Adrenal gland (tissue), 12 donors: Measurements from ENCODE around the gene FBXW8. TPM values are rescaled to one million over a fixed set of nuclear protein-coding genes. Genes with fewer than 3 reads are reported as not detected.

Source experiments
- DNase-seq, 7 donors: peaks; one replicate each; pipeline ENCODE4 v3.0.0-alpha.2; 2019 to 2020
- H3K27ac ChIP-seq, 5 donors: fragments of 200-600 bp; sonication (generic) in 4 of 5; 1 replicate in 3 of 5; 2 replicates in 2 of 5; pipeline versions ENCODE4 v1.5.1 to v1.8.0; 2016 to 2020; ENCODE audit warnings: mild to moderate bottlenecking in 1 of 5
- H3K27me3 ChIP-seq: fragments of 200-600 bp; 2 replicates; pipeline ENCODE4 v1.8.0; 2021
- H3K36me3 ChIP-seq, 2 donors: fragments of 200-600 bp; replicated peaks in 1 of 2; 1 replicate in 1 of 2; 2 replicates in 1 of 2; pipeline versions ENCODE4 v1.5.1 to v1.8.0; 2018 to 2022
- H3K4me1 ChIP-seq, 2 donors: fragments of 200-600 bp; replicated peaks in 1 of 2; 1 replicate in 1 of 2; 2 replicates in 1 of 2; pipeline versions ENCODE4 v1.5.1 to v1.8.0; 2018 to 2021
- H3K4me3 ChIP-seq, 4 donors: fragments of 200-600 bp; sonication (generic) in 3 of 4; one replicate each; pipeline ENCODE4 v1.5.1; 2016 to 2018
- H3K9me3 ChIP-seq, 3 donors: fragments of 200-600 bp; sonication (generic) in 1 of 3; replicated peaks in 1 of 3; 1 replicate in 2 of 3; 2 replicates in 1 of 3; pipeline versions ENCODE4 v1.5.1 to v1.8.0; 2016 to 2021
- POLR2A ChIP-seq, 2 donors: fragments of 450-650 bp; IDR thresholded peaks; one replicate each; pipeline ENCODE4 v1.6.1; 2017; ENCODE audit warnings: antibody characterized with exemption in 2 of 2, mild to moderate bottlenecking in 2 of 2, moderate library complexity in 1 of 2
- WGBS, 4 donors: extraction: QIAGEN DNeasy Blood & Tissue Kit in 2 of 4; methylation state at CpG; one replicate each; pipeline versions ENCODE4 v1.1.5 to v1.1.7; 2013 to 2017; 5-methylcytosine and 5-hydroxymethylcytosine counted together
- intact Hi-C, 2 donors: fragments of 100-400 bp; cut with DNase I; formaldehyde crosslinking; loops; one replicate each; pipeline versions ENCODE4 v1.14.1 to v1.15.0; 2022 to 2023
- polyA plus RNA-seq, 3 donors: library from polyadenylated mRNA; stranded (reverse); fragments of 200-250 nt in 2 of 3; fragments of 350-450 nt in 1 of 3; fragmentation: Illumina TruSeq in 1 of 3; extraction: RNeasy Lipid Tissue Mini Kit (QIAGEN cat#74804) in 1 of 3; gene quantifications; one replicate each; pipeline ENCODE4 v1.2.3, GENCODE V29; 2013 to 2014
- total RNA-seq, 9 donors: library from RNA; depleted of rRNA in 4 of 9; stranded (reverse); fragments of >200 nt in 4 of 9; fragments of 120-200 nt in 1 of 9; fragmentation: NEBNext Ultra II Directional in 1 of 9; extraction: Animal tissue kit (Norgen Biotek cat#: 25700) in 1 of 9; gene quantifications; one replicate each; pipeline versions ENCODE4 v1.1.0 to v1.2.4, GENCODE V29; 2013 to 2023
- TF ChIP-seq, protein P1 (sequence below), 6 experiments: fragments of 450-650 bp in 4 of 6; fragments of 200-600 bp in 2 of 6; sonication (generic) in 1 of 6; IDR thresholded peaks; 1 replicate in 5 of 6; 2 replicates in 1 of 6; pipeline versions ENCODE4 v1.5.1 to v1.8.0; 2016 to 2021; ENCODE audit warnings: antibody characterized with exemption in 6 of 6, mild to moderate bottlenecking in 2 of 6, moderate library complexity in 1 of 6
- donor health status: healthy with polysubstance abuse.
- donor health status: Bipolar disorder and iron deficiency.
- donor health status: DM: yes; HTN: yes; CAD: no.
- donor health status: DM: no; HTN: no; CAD: no.
- donor health status: DM: no; HTN: no; CAD: no.
- donor health status: DM: yes; HTN: yes; CAD: no.

The FBXW8 gene
- total and polyA plus RNA-seq, 12 donors, result 2.9 to 19.1 (median 14.3) TPM

DNA sequence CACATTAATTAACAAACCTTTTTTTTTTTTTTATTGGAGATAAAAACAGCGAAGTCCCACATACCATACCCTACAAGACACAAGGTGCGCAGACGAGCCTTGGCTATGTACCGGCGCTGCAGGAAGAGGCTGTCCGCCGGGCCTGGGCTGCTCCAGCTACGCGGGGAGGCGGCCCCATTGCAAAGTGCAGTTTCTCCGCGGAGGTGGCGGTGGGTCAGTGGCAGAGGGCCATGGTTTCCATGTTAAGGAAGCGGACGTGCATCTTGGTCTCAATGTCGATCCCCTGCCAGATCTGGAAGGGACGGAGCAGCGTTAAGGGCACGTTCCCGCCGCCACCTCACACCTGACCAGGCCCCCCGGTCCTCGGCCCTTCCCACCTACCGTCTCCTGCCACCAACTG is 128.2 kb downstream of the FBXW8 start:
- Histone ChIP-seq H3K27me3 (no peaks in the 10 kb centered on the region), H3K27ac (no peak overlapping the region), H3K36me3 (no peaks in the 10 kb centered on the region), H3K4me1 (peaks cover 11 to 15% of the 10 kb centered on the region in 2 donors), H3K9me3 (no peaks in the 10 kb centered on the region), H3K4me3 (no peak overlapping the region)
- WGBS, 4 donors, result 89 to 96% (median 93%) methylated on average over 21 to 24 of the region's 24 CpGs
- intact Hi-C loops, result no loop called here
- DNase-seq, result peak in 1 of 7 donors; percentile 19
- TF ChIP-seq, protein P1, sequence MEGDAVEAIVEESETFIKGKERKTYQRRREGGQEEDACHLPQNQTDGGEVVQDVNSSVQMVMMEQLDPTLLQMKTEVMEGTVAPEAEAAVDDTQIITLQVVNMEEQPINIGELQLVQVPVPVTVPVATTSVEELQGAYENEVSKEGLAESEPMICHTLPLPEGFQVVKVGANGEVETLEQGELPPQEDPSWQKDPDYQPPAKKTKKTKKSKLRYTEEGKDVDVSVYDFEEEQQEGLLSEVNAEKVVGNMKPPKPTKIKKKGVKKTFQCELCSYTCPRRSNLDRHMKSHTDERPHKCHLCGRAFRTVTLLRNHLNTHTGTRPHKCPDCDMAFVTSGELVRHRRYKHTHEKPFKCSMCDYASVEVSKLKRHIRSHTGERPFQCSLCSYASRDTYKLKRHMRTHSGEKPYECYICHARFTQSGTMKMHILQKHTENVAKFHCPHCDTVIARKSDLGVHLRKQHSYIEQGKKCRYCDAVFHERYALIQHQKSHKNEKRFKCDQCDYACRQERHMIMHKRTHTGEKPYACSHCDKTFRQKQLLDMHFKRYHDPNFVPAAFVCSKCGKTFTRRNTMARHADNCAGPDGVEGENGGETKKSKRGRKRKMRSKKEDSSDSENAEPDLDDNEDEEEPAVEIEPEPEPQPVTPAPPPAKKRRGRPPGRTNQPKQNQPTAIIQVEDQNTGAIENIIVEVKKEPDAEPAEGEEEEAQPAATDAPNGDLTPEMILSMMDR (IDR thresholded peaks at IDR 0.05), result no peak
- TF ChIP-seq POLR2A (IDR thresholded peaks at IDR 0.05), result no peak

DNA sequence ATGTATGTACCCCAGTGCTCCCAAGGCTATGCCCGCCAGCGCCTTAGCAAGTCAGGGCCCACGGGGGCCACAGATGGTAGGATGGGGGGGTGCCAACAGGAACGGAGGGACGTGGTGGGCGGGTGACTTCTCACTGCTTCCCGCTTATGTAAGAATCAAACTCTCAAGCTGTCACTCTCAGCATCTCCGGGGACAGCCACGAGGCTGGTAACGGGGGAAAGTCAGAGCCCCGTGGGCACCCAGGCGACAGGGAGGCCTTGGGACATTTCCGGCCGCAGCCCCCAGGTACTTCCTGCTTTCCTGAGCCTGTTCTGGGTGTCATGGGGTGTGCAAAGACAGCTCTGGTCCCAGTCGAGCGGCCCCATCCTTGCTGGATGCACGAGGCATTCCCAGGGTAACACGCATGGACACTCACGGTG is 129.2 kb downstream of the FBXW8 start:
- intact Hi-C loops, result no loop called here

DNA sequence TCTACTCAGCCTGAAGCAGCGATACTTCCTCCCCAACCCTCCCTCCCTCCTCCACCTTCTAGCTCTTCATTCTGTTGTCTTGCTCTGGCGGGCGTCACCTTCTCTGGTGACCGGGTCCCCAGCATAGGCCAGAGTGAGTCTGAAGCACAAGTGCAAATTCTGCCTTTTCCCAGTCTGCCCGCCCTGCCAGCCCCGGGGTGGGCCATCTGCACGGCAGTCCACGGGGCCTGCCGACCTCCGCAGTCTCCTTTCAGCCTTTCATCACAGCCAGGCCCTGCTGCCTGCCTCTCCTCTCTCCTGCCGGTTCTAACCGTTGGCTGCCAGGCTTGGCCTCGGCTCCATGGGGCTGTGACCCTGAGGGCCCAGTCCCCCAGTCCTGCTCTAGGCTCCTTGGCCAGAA is 129.7 kb downstream of the FBXW8 start:
- Histone ChIP-seq H3K27me3 (no peaks in the 10 kb centered on the region), H3K36me3 (no peaks in the 10 kb centered on the region), H3K4me1 (peaks cover 11 to 13% of the 10 kb centered on the region in 2 donors), H3K4me3 (no peak overlapping the region), H3K27ac (no peak overlapping the region), H3K9me3 (no peaks in the 10 kb centered on the region)
- intact Hi-C loops, result no loop called here
- WGBS, 4 donors, result 56 to 82% (median 65%) methylated on average over 12 to 13 of the region's 13 CpGs
- no peak for TF ChIP-seq POLR2A (IDR thresholded peaks at IDR 0.05)
- TF ChIP-seq, protein P1 (IDR thresholded peaks at IDR 0.05), result no peak
- peak in 2 of 7 donors; percentile 25 to 27 for DNase-seq

More for the DNA sequence above, 129.2 kb downstream of the FBXW8 start:
- Histone ChIP-seq H3K36me3 (no peaks in the 10 kb centered on the region), H3K27ac (no peak overlapping the region), H3K9me3 (no peaks in the 10 kb centered on the region), H3K27me3 (no peaks in the 10 kb centered on the region), H3K4me1 (peaks cover 11 to 13% of the 10 kb centered on the region in 2 donors), H3K4me3 (no peak overlapping the region)
- 86 to 92% (median 91%) methylated on average over 11 to 19 of the region's 19 CpGs for WGBS, 4 donors
- TF ChIP-seq, protein P1 (IDR thresholded peaks at IDR 0.05), result no peak
- TF ChIP-seq POLR2A (IDR thresholded peaks at IDR 0.05), result no peak
- peak in 1 of 7 donors; percentile 12 for DNase-seq

DNA sequence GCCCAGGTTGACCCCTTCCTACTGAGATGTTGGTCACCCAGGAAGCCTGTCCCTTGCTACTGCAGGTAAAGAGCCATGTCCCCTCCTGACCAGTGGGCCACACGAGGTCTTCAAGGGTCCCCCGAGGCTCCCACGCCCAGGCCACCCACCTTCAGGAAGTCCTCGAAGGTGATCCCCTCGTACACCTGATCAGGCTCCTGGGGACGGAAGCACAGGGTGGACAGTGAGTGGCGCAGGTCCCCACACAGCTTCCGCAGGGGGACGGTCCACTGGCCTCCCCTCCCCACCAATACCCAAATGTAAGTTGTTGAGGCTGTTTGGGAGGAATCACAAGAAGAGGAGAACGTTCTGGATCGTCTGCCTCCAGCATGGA is 131.0 kb downstream of the FBXW8 start:
- intact Hi-C loops, result no loop called here
- peak overlapping the region in 3 of 5 donors; percentile 54 to 86 (median 75) for H3K27ac ChIP-seq
- WGBS, 4 donors, result 92 to 95% (median 93%) methylated on average over 10 to 11 of the region's 11 CpGs
- no peak overlapping the region for H3K4me3 ChIP-seq
- no peaks in the 10 kb centered on the region for H3K9me3 ChIP-seq
- peaks cover 11 to 13% of the 10 kb centered on the region in 2 donors for H3K4me1 ChIP-seq
- TF ChIP-seq, protein P1 (IDR thresholded peaks at IDR 0.05), result no peak
- no peak for TF ChIP-seq POLR2A (IDR thresholded peaks at IDR 0.05)
- no peak for DNase-seq
- no peaks in the 10 kb centered on the region for H3K36me3 ChIP-seq
- no peaks in the 10 kb centered on the region for H3K27me3 ChIP-seq
